ENCODE results near the gene VPS33B.
"Not testable (repeated sequence)": the region's sequence is repeated elsewhere in the genome, so short reads cannot be mapped to it uniquely, and the experiment has no call there.

Gene VPS33B

DNA sequence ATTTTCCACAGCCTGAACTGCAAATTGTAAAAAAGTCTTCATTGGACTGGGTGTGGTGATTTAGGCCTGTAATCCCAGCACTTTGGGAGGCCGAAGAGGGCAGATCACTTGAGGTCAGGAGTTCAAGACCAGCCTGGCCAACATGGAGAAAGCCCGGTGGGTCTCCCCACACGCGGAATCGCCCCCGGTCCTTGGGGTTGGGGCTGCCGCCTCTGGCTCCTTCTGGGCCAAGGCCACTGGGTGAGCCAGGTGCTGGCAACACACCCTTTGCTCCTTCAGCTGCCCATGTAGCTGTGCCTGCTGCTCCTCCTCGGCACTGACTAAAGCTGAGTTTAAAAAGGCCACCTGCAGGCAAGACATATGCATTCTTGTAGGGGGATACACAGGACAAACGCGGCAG is 9.4 kb upstream of the VPS33B start:
- DNase-seq, result no peak

DNA sequence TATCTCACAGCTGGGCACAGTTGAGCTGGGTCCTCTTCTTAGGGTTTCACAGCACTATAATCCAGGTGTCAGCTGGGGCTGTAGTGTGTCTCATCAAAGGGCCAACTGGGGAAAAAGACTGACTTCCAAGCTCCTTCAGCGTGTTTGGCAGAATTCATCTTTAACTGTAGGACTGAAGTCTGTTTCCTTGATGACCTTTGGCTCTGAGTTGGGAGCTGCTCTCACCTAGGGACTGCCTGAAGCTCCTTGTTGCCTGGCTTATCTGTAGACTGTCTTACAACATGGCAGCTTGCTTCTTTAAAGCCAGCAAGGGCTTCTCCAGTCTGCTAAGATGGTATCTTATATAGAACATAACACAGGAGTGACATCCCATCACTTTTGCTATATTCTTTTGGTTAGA is 5.3 kb upstream of the VPS33B start:
- no peak for DNase-seq

DNA sequence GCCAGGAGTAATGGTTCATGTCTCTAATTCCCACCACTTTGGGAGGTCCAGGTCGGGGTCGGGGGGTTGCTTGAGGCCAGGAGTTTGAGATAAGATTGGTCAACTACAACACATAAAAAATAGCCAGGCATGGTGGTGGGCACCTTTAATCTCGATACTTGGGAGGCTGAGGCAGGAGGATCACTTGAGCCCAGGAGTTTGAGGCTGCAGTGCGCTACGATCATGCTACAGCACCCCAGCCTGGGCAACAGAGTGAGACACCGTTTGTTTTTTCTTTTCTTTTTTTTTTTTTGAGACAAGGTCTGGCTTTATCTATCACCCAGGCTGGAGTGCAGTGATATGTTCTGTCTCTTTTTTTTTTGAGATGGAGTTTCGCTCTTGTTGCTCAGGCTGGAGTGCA is 1.3 kb upstream of the VPS33B start:
- no peak for DNase-seq

DNA sequence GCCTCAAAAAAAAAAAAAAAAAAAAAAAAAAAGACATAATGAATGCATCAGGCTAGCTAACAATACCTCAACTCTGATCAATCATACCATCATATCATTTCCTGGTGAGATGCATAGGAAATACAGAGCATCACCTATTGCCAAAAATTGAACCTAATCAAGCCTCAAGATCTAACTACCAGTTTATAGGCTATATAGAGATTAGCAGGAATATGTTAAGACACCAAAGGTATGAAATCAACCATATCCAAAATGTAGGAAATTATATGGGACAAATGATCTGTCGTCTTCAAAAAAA is 387 bp upstream of the VPS33B start:
- DNase-seq, result no peak

DNA sequence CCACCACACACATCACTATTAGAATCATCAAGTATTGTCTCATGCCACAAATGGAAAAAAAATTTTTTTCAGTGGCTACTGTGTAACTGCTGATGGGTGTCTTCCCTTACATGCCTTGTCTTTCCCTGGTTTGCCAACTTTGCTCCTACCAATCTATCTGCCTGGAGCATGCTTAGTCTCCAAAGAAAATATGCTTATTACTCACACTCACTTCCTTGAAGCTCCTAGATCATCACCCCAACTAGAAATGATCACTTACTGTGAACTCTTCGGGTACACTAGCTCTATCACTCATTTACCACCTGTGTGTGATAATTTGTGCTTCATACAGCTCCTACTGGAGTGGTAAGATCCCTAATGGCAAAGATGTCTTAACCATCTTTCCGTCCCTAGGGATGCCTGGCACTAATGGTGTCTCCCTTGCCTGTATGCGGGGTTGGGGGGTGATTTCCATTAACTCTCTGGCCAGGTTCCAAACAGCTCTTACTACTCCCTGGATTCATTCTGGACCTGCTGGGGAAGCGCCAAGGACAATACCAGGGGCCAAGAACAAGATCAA is 799 bp downstream of the VPS33B start:
- no peak for DNase-seq

DNA sequence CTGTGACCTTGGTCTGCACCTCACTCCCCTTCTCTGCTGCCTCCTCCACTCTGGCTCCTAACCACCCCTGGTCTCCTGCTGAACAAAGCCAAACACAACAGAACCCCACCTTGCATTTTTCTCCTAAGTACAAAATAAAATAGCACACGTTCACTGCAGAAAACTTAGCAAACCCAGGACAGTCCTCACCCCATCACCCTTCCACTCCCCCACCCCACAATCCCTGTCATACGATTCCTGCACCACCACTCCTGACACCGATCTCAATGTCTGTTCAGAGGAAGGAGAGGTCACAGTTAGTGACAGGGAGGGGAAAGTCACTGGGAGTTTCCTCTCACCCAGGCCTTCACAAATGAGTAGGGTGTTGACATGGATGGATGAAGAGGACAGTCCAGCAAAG is 4.2 kb downstream of the VPS33B start:
- DNase-seq, result no peak

DNA sequence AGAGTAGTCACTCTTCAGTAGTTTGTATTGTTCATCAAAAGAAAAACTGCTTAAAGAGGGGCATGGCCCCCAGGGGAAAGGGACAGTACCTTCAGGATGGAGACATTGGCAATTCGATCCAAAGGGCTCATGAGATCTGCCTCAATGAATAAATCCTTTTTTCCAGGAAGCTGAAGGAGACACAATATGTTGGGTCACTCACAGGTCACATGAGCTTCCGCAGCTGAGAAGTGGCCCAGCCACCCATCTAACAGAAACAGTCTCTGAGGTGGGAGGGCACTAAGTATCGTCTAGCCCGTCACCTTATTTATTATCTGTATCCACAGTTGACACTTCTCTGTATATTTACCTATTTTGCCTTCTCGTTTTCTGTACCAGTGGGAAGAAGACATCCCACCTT is 4.7 kb downstream of the VPS33B start:
- no peak for DNase-seq

DNA sequence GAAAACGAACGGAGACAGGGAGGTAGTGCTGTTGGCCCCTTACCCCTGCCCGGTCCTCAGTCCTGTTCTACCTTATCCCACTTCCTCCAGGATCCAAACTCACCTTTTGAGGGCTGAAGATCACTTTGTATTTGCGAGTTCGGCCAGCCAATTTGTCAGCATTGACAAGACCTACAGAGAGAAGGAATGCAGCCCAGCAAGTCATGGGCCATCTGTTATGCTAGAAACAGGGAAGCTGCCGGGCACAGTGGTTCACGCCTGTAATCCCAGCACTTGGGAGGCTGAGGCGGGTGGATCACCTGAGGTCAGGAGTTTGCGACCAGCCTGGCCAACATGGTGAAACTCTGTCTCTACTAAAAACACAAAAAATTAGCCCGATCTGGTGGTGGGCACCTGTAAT is 8.7 kb downstream of the VPS33B start:
- DNase-seq, result not testable (repeated sequence)

DNA sequence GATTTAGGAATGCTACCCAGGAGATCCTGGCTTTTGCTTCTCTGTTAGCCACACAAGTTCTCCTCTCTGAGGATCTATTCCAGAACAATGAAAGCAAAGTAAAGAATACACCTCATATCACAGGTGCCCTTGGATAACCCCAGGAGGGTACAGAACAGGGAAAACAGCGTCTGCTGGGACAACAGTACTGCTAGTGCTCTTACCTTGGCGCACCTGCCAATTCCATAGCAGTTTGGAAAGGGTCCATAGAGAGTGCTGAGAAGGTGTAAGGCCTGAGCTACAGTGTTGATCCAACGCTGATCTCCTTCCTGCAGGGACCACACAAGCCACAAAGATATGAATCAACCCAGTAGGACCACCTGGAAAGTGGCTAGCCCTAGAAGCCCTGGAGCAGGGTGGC is 15.1 kb downstream of the VPS33B start:
- DNase-seq, result no peak

DNA sequence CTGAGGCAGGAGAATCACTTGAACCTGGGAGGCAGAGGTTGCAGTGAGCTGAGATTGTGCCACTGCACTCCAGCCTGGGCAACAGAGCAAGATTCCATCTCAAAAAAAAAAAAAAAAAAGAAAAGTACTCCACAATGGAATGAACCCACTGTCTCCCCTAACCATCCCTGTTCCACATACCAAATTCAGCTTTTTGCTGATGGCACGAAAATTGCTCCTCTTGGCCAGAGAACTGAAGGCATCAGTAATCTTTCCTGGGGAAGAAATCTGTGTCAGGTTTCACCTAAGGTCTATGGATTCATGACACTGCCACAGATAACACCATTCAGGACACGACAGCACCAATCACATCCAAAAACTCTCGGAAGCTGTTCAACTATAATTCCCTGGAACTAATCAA is 21.2 kb downstream of the VPS33B start:
- no peak for DNase-seq

DNA sequence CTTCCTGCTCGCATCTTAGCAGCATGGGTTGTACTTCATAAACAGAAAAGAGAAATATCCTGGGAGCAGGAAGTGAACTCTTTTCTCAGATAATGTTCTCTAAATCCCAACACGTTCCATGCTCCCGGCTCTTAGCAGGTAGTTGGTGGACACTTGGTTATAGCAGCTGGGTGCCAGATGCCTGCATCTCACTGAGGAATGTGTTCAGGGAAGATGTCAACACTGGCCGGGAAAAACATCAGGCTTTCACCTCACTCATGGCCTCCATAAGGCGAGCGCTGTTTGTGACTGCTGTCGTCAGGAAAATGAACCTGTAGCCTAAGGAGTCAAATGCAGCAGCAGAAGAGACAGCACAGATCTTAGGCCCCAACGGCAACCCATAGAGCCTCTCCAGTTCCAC is 23.7 kb downstream of the VPS33B start:
- no peak for DNase-seq

DNA sequence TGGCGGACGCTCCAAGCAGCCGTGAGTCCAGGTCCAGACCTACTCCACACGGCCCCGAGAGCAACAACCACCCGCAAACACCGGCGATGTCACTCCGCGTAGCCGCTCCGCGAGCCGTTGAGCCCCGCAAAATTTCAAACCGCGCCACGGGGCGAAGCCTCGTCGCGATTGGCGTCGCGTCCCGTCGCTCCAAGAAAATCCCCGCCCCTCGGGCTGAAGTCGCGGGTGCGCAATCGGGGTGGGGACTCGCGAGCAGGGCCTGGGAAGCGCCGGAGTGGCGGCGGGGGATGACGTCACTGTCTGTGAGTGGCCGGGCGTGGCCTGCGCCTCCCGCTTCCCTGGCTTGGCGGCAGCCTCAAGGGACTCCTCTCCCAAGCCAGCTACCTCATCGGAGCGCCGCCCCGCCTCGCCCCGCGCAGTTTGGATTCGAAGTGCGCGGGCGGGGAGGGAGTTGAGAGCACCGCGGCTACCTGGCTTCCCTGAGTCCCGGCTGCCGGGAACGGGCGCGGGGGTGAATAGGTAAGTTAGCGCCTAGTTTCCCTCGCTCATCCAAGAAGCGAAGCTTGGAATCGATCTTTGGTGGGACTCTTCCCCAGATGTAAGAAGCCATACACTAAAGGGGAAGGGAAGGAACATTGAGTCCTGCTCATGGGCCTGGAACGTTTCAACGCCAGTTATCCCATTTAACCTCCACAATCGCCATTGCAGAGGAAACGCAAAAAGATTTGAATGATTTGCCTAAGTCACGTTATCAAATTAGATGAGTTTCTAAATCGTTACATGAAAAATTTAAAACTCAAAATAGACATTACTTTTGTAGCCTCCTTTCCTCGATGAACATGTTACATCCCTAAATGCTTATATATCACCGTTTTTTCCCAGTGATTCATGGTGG is 27.7 kb downstream of the VPS33B start, which contains the start of gene PRC1:
Gene PRC1 (minus strand): TSS at position 119 of the 895 bp plus-strand sequence. CDS start 118 bp downstream, at position 1.
- peak; percentile 96 for DNase-seq

DNA sequence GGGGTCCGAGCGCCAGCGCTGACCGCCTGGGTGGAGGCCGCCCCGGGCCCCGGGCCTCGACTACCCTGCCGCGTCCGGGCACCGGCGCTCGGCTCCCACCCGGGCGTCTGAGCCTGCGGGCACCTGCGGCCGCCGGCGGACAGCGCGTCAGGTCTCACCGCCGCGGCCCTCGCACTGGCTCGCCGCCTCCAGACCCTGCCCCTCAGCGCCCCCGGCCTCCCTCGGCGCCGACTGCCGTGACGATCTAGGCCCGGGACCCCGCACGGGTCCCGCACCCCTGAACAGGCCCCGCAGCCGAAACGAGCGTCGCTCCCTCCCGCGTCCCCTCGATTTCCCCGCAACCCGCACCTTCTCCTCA is 28.4 kb downstream of the VPS33B start:
- no peak for DNase-seq

DNA sequence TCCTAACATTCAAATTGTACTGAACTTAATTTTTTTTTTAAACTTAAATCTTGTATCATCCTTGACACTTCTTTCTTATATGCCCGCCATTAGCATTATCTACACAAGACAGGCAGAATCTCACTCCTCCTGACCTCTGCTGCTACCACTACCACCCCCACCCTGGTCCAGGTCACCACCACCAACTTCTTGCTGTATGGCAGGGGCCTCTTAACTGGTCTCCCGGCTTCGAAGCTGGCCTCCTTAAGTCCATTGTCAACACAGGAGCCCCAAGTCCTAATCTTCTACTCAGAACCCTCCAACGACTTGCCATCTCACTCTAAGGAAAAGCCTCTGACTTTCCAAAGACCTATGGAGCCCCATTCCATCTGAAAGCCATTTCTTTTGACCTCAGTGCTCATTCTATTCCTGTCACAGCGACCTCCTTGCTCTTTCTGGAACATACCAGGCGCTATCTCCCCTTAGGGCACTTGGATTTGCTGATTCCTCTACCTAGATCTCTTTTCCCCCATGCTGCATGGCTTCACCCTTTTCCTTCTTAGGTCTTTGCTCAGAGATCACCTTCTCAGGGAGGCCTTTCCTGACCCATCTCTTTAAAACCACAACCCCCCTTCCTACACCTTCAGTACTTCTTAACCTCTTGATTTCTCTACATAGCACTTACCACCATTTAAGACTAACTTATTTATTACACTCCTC is 30.7 kb downstream of the VPS33B start:
- DNase-seq, result no peak

DNA sequence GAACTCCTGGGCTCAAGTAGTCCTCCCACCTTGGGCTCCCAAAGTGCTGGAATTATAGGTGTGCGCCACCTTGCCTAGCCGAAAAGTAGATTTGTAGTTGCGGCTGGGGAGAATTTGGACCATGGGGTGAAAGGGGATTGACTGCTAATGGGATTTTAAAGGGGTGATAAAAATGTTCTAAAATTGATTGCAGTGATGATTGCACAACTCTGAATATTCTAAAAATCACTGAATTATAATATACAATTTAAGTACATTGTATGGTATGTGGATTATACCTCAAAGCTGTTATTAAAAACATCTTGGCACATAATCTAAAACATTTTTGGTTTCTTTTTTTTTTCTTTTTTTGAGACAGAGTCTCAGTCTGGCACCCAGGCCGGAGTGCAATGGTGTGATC is 31.9 kb downstream of the VPS33B start:
- DNase-seq, result no peak

DNA sequence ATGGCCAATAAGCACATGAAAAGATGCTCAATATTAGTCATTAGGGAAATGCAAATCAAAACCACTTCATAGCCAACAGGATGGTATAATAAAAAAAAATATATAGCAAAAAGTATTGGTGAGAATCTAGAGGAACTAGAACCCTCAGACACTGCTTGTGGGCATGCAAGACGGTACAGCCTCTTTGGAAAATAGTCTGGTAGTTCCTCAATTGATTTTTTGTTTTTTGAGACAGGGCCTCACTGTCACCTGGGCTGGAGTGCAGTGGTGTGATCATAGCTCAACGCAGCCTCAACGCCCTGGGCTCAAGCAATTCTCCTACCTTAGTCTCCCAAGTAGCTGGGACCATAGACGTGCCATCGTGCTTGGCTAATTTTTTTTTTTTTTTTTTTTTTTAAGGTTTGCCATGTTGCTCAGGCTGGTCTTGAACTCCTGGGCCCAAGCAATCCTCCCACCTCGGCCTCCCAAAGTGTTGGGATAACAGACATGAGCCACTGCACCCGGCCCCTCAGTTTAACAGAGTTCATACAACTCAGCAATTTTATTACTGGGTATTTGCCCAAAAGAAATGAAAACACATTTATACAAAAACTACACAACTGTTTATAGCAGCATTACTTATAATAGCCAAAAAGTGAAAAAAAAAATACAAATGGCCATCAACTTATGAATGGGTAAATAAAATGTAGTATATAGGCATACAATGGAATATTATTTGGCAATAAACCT is 33.2 kb downstream of the VPS33B start:
- DNase-seq, result peak; percentile 36

DNA sequence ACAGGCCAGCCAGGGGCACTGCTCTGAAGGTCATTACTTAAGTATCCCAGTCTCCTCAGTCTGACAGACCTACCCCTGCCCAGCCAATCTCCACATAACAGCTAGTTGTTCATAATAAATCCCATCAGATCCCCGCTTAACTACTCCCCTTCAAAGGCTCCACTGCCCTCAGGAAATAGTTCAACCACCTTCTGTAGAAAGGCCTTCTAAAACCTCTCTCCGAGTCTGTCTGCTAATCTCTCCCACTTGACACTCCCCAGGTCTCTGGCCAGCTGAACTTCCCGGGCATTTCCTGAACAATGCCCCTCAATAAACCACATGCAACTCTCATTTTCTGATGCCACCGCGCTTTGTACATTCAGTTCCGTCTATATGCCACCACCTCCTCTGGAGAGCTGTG is 34.1 kb downstream of the VPS33B start:
- peak; percentile 61 for DNase-seq

DNA sequence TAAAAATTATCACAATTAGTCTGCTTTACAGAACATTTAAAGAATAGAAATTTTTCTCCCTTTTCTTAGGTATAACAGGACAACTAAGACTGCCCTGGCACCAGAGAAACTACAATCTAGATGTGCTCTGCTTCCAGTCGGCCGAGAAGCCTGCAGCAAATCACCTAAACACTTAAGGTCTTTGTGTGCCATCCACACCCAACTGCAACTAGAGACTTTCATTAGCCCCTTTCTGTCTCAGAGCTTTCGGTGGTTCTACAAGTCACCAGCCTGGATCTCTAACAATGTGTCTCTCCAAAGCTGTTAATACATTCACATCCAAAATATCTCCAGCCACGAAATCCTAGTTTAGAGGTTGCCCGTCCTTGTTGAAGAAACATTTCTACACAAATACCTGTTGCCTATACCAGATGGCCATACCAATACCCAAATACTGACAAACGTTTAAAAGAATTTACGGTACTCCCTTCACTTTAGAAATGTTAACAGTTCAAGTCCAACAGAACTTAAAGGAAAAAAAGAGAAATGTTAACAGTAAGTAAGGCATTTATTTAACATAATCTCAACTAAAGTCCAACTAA is 34.7 kb downstream of the VPS33B start:
- DNase-seq, result no peak

DNA sequence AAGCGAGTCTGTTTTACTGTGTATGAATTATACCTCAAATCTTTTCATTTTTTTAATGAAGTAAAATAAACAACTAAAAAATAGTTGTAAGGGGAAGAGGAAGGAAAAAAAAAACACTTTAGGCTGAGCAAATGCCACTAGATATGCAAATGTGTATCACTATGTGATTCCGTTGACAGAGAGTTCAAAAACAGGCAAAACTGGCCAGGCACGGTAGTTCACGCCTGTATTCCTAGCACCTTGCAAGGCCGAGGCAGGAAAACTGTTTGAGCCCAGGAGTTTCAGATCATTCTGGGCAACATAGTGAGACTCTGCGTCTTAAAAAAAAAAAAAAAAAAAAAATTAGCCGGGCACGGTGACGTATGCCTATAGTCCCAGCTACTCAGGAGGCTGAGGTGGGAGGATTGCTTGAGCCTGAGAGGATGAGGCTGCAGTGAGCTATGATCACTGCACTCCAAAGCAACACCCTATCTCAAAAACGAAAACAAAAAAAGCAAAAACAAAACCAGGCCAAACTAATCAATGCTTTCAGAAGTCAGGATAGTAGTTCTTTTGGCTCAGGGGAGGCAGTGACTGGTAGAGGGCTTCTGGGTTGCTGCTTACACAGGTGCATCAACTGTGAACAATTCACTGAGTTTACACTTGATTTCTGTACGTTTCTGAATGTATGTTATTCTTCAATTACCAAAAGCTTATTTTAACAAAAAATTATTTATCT is 35.4 kb downstream of the VPS33B start:
- no peak for DNase-seq

DNA sequence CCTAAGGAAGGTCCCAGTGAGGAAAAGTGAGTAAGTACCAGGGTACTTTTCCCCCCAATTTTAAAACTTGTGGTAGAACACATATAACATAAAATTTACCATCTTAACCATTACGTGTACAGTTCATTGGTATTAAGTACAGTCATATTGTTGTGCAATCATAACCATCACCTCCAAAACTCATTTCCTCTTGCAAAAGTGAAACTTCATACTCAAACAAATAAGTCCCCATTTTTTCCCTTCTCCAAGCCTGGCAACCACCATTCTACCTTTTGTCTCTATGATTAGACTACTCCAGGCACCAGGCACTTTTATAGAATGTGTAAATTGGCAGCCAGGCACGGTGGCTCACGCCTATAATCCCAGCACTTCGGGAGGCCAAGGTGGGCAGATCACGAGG is 40.3 kb downstream of the VPS33B start:
- DNase-seq, result peak; percentile 83

DNA sequence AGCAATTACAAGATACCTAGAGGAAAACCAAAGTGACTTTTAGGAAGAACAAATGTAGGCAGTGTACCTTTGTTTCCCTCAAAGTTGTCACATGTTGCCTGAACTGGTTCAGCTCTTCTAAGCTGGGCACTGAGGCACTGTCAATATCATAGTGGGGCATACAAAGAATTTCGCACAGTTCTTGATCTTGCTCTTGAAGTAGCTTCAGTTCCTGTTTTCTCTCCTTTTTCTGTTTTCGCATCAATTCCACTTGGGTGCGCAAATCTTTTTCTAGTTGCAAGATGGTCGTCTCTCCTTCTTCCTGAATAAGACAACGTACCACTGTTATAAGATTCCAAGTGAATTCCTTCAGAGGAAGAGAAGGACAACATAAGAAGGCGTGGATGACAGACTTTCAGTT is 40.7 kb downstream of the VPS33B start:
- DNase-seq, result peak; percentile 70

DNA sequence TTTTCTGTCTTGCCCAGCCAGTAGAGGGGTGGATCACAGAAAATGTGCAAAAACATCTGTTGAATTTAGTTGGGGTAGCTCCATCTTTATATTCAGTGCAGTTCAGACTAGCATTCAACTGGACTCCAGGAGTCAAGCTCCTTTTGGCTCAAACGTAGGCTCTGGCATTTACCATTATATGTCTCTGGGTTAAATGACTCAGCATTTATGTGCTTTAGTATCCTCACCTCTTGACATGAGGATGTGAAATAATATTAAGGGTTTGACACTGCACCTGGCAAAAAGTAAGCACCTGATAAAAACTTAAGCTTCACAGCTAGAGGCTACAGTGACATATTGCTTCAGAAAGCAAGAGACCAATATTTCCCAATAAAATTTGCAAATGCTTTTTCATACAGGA is 42.8 kb downstream of the VPS33B start:
- DNase-seq, result no peak

DNA sequence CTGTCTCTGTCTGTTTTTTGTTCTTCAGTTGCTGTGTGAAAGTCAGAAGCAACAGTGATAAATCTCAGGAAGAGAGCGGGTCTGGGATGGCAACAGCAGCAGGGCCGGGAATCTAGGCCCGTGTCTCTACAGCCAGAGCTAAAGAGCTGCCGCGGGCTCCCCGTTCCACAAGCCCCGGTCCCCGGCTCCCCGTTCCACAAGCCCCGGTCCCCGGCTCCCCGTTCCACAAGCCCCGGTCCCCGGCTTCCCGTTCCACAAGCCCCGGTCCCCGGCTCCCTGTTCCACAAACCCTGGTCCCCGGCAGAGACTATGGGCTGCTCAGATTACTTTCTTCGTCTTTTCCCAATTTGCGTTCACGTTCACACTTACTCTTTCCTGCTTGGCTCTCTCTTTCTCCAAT is 48.2 kb downstream of the VPS33B start:
- DNase-seq, result no peak

Measured in MV-4-11 (cell line).